Adrenal gland (tissue), 12 donors: ENCODE results near the gene TIRAP. TPM values are rescaled to one million over a fixed set of nuclear protein-coding genes. Genes with fewer than 3 reads are reported as not detected.
A peak's percentile ranks its signal among the peaks of the same experiment; 100 is the strongest.

Source experiments
- DNase-seq, 7 donors: peaks; one replicate each; pipeline ENCODE4 v3.0.0-alpha.2; 2019 to 2020
- H3K27ac ChIP-seq, 5 donors: fragments of 200-600 bp; sonication (generic) in 4 of 5; 1 replicate in 3 of 5; 2 replicates in 2 of 5; pipeline versions ENCODE4 v1.5.1 to v1.8.0; 2016 to 2020; ENCODE audit warnings: mild to moderate bottlenecking in 1 of 5
- H3K27me3 ChIP-seq: fragments of 200-600 bp; 2 replicates; pipeline ENCODE4 v1.8.0; 2021
- H3K36me3 ChIP-seq, 2 donors: fragments of 200-600 bp; replicated peaks in 1 of 2; 1 replicate in 1 of 2; 2 replicates in 1 of 2; pipeline versions ENCODE4 v1.5.1 to v1.8.0; 2018 to 2022
- H3K4me1 ChIP-seq, 2 donors: fragments of 200-600 bp; replicated peaks in 1 of 2; 1 replicate in 1 of 2; 2 replicates in 1 of 2; pipeline versions ENCODE4 v1.5.1 to v1.8.0; 2018 to 2021
- H3K4me3 ChIP-seq, 4 donors: fragments of 200-600 bp; sonication (generic) in 3 of 4; one replicate each; pipeline ENCODE4 v1.5.1; 2016 to 2018
- H3K9me3 ChIP-seq, 3 donors: fragments of 200-600 bp; sonication (generic) in 1 of 3; replicated peaks in 1 of 3; 1 replicate in 2 of 3; 2 replicates in 1 of 3; pipeline versions ENCODE4 v1.5.1 to v1.8.0; 2016 to 2021
- POLR2A ChIP-seq, 2 donors: fragments of 450-650 bp; IDR thresholded peaks; one replicate each; pipeline ENCODE4 v1.6.1; 2017; ENCODE audit warnings: antibody characterized with exemption in 2 of 2, mild to moderate bottlenecking in 2 of 2, moderate library complexity in 1 of 2
- WGBS, 4 donors: extraction: QIAGEN DNeasy Blood & Tissue Kit in 2 of 4; methylation state at CpG; one replicate each; pipeline versions ENCODE4 v1.1.5 to v1.1.7; 2013 to 2017; 5-methylcytosine and 5-hydroxymethylcytosine counted together
- intact Hi-C, 2 donors: fragments of 100-400 bp; cut with DNase I; formaldehyde crosslinking; loops; one replicate each; pipeline versions ENCODE4 v1.14.1 to v1.15.0; 2022 to 2023
- polyA plus RNA-seq, 3 donors: library from polyadenylated mRNA; stranded (reverse); fragments of 200-250 nt in 2 of 3; fragments of 350-450 nt in 1 of 3; fragmentation: Illumina TruSeq in 1 of 3; extraction: RNeasy Lipid Tissue Mini Kit (QIAGEN cat#74804) in 1 of 3; gene quantifications; one replicate each; pipeline ENCODE4 v1.2.3, GENCODE V29; 2013 to 2014
- total RNA-seq, 9 donors: library from RNA; depleted of rRNA in 4 of 9; stranded (reverse); fragments of >200 nt in 4 of 9; fragments of 120-200 nt in 1 of 9; fragmentation: NEBNext Ultra II Directional in 1 of 9; extraction: Animal tissue kit (Norgen Biotek cat#: 25700) in 1 of 9; gene quantifications; one replicate each; pipeline versions ENCODE4 v1.1.0 to v1.2.4, GENCODE V29; 2013 to 2023
- TF ChIP-seq, protein P1 (sequence below), 6 experiments: fragments of 450-650 bp in 4 of 6; fragments of 200-600 bp in 2 of 6; sonication (generic) in 1 of 6; IDR thresholded peaks; 1 replicate in 5 of 6; 2 replicates in 1 of 6; pipeline versions ENCODE4 v1.5.1 to v1.8.0; 2016 to 2021; ENCODE audit warnings: antibody characterized with exemption in 6 of 6, mild to moderate bottlenecking in 2 of 6, moderate library complexity in 1 of 6
- donor health status: healthy with polysubstance abuse.
- donor health status: Bipolar disorder and iron deficiency.
- donor health status: DM: yes; HTN: yes; CAD: no.
- donor health status: DM: no; HTN: no; CAD: no.
- donor health status: DM: no; HTN: no; CAD: no.
- donor health status: DM: yes; HTN: yes; CAD: no.

The TIRAP gene
- total and polyA plus RNA-seq, 12 donors = 4.7 to 41.1 (median 12.1) TPM

DNA sequence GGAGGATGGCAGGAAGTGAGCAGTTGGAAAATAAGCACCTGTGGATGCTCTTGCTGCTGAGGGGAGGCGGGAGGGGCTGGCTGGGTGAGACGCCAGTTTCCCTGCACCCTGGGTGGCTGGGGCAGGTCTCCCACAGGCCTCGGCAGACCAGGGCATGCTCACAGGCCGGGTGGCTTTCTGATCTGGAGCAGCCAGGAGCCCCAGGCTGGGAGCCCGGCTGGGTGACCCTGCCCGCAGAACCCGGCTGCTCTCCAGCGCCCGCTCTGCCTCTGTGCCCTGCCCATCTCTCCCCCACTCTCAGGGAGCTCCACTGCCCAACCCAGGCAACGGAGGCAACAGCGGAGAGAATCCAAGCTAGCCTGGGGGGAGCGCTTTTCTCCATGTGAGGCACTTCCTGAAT, 45.6 kb downstream of the TIRAP start:
- intact Hi-C loops = no loop called here
- WGBS, 4 donors = 91 to 100% (median 94%) methylated on average over 4 to 12 of the region's 12 CpGs
- peak in 1 of 7 donors; percentile 4 for DNase-seq
- no peaks in the 10 kb centered on the region for H3K9me3 ChIP-seq
- no peaks in the 10 kb centered on the region for H3K27me3 ChIP-seq
- no peak overlapping the region for H3K4me3 ChIP-seq
- TF ChIP-seq, protein P1, sequence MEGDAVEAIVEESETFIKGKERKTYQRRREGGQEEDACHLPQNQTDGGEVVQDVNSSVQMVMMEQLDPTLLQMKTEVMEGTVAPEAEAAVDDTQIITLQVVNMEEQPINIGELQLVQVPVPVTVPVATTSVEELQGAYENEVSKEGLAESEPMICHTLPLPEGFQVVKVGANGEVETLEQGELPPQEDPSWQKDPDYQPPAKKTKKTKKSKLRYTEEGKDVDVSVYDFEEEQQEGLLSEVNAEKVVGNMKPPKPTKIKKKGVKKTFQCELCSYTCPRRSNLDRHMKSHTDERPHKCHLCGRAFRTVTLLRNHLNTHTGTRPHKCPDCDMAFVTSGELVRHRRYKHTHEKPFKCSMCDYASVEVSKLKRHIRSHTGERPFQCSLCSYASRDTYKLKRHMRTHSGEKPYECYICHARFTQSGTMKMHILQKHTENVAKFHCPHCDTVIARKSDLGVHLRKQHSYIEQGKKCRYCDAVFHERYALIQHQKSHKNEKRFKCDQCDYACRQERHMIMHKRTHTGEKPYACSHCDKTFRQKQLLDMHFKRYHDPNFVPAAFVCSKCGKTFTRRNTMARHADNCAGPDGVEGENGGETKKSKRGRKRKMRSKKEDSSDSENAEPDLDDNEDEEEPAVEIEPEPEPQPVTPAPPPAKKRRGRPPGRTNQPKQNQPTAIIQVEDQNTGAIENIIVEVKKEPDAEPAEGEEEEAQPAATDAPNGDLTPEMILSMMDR (IDR thresholded peaks at IDR 0.05) = no peak
- no peak for TF ChIP-seq POLR2A (IDR thresholded peaks at IDR 0.05)
- no peaks in the 10 kb centered on the region for H3K36me3 ChIP-seq
- H3K27ac ChIP-seq = no peak overlapping the region
- H3K4me1 ChIP-seq = peaks cover 12 to 13% of the 10 kb centered on the region in 2 donors

DNA sequence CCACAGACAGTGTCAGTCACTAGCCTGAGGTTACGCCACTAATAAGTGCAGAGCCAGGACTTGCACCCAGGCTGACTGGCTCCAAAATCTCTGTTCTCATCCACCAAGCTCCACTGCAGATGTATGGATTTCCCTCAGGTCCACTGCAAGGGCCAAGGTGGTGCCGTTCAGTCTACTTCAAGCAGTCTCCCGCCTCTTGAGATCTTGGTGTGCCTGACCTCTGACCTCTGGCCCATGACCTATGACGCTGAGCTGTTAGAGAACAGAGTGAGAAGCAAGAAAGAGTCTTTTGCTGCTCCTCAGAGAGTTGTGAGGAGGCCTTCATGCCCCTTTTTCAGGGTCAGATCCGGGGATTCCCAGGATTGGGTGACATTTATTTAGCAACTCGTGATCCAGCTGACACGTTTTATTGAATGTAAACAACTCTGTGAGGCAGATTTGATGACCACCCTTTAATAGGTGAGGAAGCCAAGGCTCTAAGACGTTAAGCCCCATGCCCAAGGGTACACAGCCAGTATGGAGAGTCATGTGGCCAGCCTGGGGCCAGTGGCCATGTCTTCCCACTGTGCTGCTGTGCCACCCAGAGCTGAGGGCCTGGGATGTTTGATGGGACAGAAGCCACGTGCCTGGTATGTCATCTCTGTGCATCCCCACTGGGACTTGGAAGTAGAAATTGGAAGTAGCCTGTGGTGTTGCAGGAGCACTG, 46.2 kb downstream of the TIRAP start:
- peak in 1 of 7 donors; percentile 14 for DNase-seq
- Histone ChIP-seq H3K4me3 (no peak overlapping the region), H3K27me3 (no peaks in the 10 kb centered on the region), H3K4me1 (peaks cover 10 to 13% of the 10 kb centered on the region in 2 donors), H3K36me3 (no peaks in the 10 kb centered on the region), H3K9me3 (no peaks in the 10 kb centered on the region), H3K27ac (peak overlapping the region in 1 of 5 donors; percentile 2)
- 73 to 81% (median 76%) methylated on average over 9 of the region's 9 CpGs for WGBS, 4 donors
- TF ChIP-seq POLR2A (IDR thresholded peaks at IDR 0.05) = no peak
- TF ChIP-seq, protein P1 (IDR thresholded peaks at IDR 0.05) = no peak
- intact Hi-C loops = no loop called here

DNA sequence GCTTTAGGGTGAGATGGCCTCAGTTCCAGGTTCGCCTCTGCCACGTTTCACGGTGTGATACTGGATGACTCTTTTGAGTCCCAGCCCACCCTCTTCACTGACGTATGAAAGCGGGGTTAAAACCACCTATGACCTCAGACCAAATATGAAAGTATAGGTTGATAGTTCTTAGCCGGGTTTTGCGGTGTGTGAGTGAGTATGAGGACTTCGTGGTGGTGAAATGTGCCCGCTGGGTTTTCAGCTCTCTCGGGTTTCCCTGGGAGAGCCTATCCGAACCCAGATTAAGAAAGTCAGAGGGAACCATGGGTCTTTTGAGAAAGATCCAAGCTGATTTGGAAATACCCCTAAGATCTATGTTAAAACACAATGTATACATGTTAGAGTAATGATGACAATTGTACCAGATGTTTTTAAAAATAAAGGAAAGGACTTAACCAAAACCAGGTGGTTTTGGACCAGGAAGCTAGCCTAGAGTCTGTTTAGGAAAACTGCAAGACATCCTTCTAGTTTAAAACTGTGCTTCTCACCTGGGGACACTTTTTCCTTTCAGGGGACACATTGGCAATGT, 46.8 kb downstream of the TIRAP start:
- no peak overlapping the region for H3K4me3 ChIP-seq
- DNase-seq = peak in 1 of 7 donors; percentile 9
- no peaks in the 10 kb centered on the region for H3K36me3 ChIP-seq
- TF ChIP-seq, protein P1 (IDR thresholded peaks at IDR 0.05) = no peak
- no peak for TF ChIP-seq POLR2A (IDR thresholded peaks at IDR 0.05)
- peaks cover 10 to 13% of the 10 kb centered on the region in 2 donors for H3K4me1 ChIP-seq
- 89 to 96% (median 94%) methylated on average over 11 of the region's 11 CpGs for WGBS, 4 donors
- H3K27ac ChIP-seq = no peak overlapping the region
- no peaks in the 10 kb centered on the region for H3K9me3 ChIP-seq
- H3K27me3 ChIP-seq = no peaks in the 10 kb centered on the region
- intact Hi-C loops = no loop called here

DNA sequence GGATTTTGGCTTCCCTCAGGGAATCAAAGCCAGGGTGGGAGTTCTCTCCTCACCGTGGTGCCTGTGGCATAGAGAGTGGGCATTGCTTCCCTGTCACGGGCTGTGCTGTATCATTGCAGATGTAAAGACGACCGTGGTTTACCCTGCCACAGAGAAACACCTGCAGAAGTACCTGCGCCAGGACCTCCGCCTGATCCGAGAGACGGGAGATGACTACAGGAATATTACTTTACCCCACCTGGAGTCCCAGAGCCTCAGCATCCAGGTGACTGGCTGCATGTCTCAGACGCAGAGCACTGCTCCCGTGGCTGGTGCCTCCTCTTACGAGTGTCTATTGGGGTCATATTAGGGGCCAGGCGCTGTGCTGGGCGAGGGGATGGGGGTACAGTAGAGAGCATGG, 48.4 kb downstream of the TIRAP start:
- H3K4me1 ChIP-seq = peaks cover 10 to 20% of the 10 kb centered on the region in 2 donors
- peak in 1 of 7 donors; percentile 10 for DNase-seq
- H3K36me3 ChIP-seq = no peaks in the 10 kb centered on the region
- intact Hi-C loops = no loop called here
- no peak overlapping the region for H3K4me3 ChIP-seq
- WGBS, 4 donors = 90 to 100% (median 95%) methylated on average over 5 to 13 of the region's 13 CpGs
- no peaks in the 10 kb centered on the region for H3K9me3 ChIP-seq
- peak overlapping the region in 1 of 5 donors; percentile 82 for H3K27ac ChIP-seq
- H3K27me3 ChIP-seq = no peaks in the 10 kb centered on the region
- TF ChIP-seq, protein P1 (IDR thresholded peaks at IDR 0.05) = no peak
- TF ChIP-seq POLR2A (IDR thresholded peaks at IDR 0.05) = no peak
